ENCODE data around the gene OR8S1.
"Not testable (repeated sequence)": the region's sequence is repeated elsewhere in the genome, so short reads cannot be mapped to it uniquely, and the experiment has no call there.

The OR8S1 gene
- 0 reads per million in 2 experiments for total RNA-seq

GRCh38 chr12:48525332-48525731 is at the start of gene OR8S1:
OR8S1 (plus strand) TSS chr12:48525632; CDS start chr12:48525632, 0 bp downstream.
- DNase-seq (ENCODE audit: low read depth): no peak

GRCh38 chr12:48482198-48482597 is 43.2 kb upstream of the OR8S1 start, which contains the start of gene C12orf54:
C12orf54 (plus strand) TSS chr12:48482498; CDS start chr12:48483297, 799 bp downstream.
- DNase-seq (ENCODE audit: low read depth): no peak

- DNase-seq (ENCODE audit: low read depth): no peak
Measured at GRCh38 chr12:48482930-48483329, 42.5 kb upstream of the OR8S1 start.

GRCh38 chr12:48486261-48486660 is 39.2 kb upstream of the OR8S1 start:
- DNase-seq (ENCODE audit: low read depth): no peak

GRCh38 chr12:48486679-48487078 is 38.8 kb upstream of the OR8S1 start:
- no peak for DNase-seq (ENCODE audit: low read depth)

GRCh38 chr12:48489012-48489411 is 36.4 kb upstream of the OR8S1 start:
- DNase-seq (ENCODE audit: low read depth): no peak

- not testable (repeated sequence) for DNase-seq (ENCODE audit: low read depth)
Measured at GRCh38 chr12:48489456-48489855, 36.0 kb upstream of the OR8S1 start.

- DNase-seq (ENCODE audit: low read depth): not testable (repeated sequence)
Measured at GRCh38 chr12:48500281-48500680, 25.2 kb upstream of the OR8S1 start.

- DNase-seq (ENCODE audit: low read depth): not testable (repeated sequence)
Measured at GRCh38 chr12:48506836-48507235, 18.6 kb upstream of the OR8S1 start.

- no peak for DNase-seq (ENCODE audit: low read depth)
Measured at GRCh38 chr12:48508987-48509386, 16.4 kb upstream of the OR8S1 start.

GRCh38 chr12:48510111-48510510 is 15.3 kb upstream of the OR8S1 start:
- no peak for DNase-seq (ENCODE audit: low read depth)

- no peak for DNase-seq (ENCODE audit: low read depth)
Measured at GRCh38 chr12:48512855-48513254, 12.6 kb upstream of the OR8S1 start.

GRCh38 chr12:48514728-48515127 is 10.7 kb upstream of the OR8S1 start:
- DNase-seq (ENCODE audit: low read depth): no peak

GRCh38 chr12:48520381-48520780 is 5.1 kb upstream of the OR8S1 start:
- DNase-seq (ENCODE audit: low read depth): not testable (repeated sequence)

GRCh38 chr12:48527891-48528670 is 2.6 kb downstream of the OR8S1 start:
- no peak for DNase-seq (ENCODE audit: low read depth)

GRCh38 chr12:48532601-48533000 is 7.2 kb downstream of the OR8S1 start:
- no peak for DNase-seq (ENCODE audit: low read depth)

- DNase-seq (ENCODE audit: low read depth): no peak
Measured at GRCh38 chr12:48536602-48537001, 11.2 kb downstream of the OR8S1 start.

- DNase-seq (ENCODE audit: low read depth): peak; percentile 21
Measured at GRCh38 chr12:48542300-48542928, 17.0 kb downstream of the OR8S1 start.

GRCh38 chr12:48545833-48546469 is 20.5 kb downstream of the OR8S1 start:
- no peak for DNase-seq (ENCODE audit: low read depth)

- not testable (repeated sequence) for DNase-seq (ENCODE audit: low read depth)
Measured at GRCh38 chr12:48547012-48547411, 21.6 kb downstream of the OR8S1 start.

- not testable (repeated sequence) for DNase-seq (ENCODE audit: low read depth)
Measured at GRCh38 chr12:48551636-48552035, 26.2 kb downstream of the OR8S1 start.

- not testable (repeated sequence) for DNase-seq (ENCODE audit: low read depth)
Measured at GRCh38 chr12:48553666-48554343, 28.4 kb downstream of the OR8S1 start.

Measured in T follicular helper cell (primary cell).